Measurements from ENCODE around the gene PKD2L2.
"Not testable (repeated sequence)": the region's sequence is repeated elsewhere in the genome, so short reads cannot be mapped to it uniquely, and the experiment has no call there.

The PKD2L2 gene

DNA sequence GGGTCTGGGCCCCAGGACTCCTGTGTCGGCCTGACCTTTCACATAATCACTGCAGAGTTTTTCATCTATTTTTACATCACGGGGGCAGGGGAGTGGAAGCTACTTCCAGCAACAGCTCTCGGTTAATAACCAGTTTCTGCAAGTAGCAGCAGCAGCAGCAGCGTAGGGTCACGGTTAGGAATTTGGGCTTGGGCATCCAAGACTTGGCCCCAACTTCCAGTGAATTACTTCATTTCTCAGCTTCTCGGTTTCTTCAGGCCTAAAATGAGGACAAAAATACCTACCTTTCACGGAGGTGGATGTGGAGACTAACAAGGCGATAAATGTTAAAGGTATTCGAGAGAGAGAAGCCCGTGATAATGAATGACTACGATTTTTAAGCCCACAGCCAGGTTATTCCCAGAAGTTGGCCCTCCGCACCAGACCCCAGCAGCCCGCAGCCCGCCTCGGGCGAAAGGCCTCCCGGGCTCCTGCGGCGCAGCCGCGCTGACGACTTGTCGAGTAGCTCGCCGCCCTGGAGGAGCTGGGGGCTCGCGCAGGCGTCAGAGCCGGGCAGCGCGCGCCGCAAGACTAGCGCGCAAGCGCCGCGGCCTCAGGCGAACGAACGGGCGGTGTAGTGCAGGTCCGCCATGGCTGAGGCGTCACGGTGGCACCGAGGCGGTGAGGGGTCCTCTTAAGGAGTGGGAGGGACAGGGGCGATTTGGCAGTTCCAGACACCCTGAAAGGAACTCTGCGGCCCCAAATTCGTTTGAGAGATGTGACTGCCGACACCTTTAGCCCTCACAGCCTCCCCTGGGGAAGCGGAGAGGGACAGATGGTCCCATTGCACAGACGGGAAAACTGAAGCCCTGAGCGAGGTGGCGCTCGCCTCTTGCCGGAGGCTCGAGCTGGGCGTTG is at the start of gene PKD2L2:
Gene PKD2L2 (plus strand): TSS at position 595 of the 897 bp plus-strand sequence. CDS start 35 bp downstream, at position 630.
- Histone ChIP-seq H3K4me1 (ENCODE audit: control insufficient read depth in 5 of 5, insufficient read depth in 5 of 5, low read length in 5 of 5) (peaks cover 0 to 20% (median 17%) of the 10 kb centered on the region in 5 donors), H3K9ac (ENCODE audit: low read length in 5 of 5) (peak within 1 kb of the TSS; percentile 68 to 94 (median 77)), H3K27ac (ENCODE audit: low read depth, low read length) (peak within 1 kb of the TSS; percentile 72)

DNA sequence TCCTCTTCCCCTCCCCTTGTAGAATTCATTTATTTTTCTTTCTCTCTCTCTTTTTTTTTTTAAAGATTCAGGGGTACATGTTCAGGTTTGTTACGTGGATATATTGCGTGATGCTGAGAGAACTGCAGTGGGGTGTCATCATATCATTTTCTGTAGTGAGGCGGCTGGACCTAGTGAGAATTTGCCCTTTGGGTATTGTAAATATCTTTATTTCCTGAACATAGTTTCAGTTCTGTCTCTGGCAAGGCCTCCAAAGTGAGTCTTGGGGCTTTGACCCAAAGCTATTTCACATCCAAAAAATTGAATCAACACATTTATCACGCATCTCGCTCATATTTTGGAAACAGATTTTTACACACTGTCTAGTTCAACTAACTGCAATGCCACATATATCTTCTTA is 47.0 kb upstream of the PKD2L2 start:
- no peaks in the 10 kb centered on the region for H3K9me3 ChIP-seq (ENCODE audit: control insufficient read depth in 5 of 5, low read length in 5 of 5)
- H3K4me3 ChIP-seq (ENCODE audit: low read depth in 1 of 5, low read length in 5 of 5): no peak overlapping the region
- H3K4me1 ChIP-seq (ENCODE audit: control insufficient read depth in 5 of 5, insufficient read depth in 5 of 5, low read length in 5 of 5): no peaks in the 10 kb centered on the region
- no peak overlapping the region for H3K9ac ChIP-seq (ENCODE audit: low read length in 5 of 5)
- peaks cover 0 to 4% (median 0%) of the 10 kb centered on the region in 5 donors for H3K36me3 ChIP-seq (ENCODE audit: control insufficient read depth in 5 of 5, insufficient read depth in 5 of 5, low read length in 5 of 5)
- H3K27ac ChIP-seq (ENCODE audit: low read depth, low read length): no peak overlapping the region
- H3K27me3 ChIP-seq (ENCODE audit: control insufficient read depth in 5 of 5, insufficient read depth in 4 of 5, low read length in 5 of 5): no peaks in the 10 kb centered on the region

More for the DNA sequence above, at the start of gene PKD2L2:
- Histone ChIP-seq H3K9me3 (ENCODE audit: control insufficient read depth in 5 of 5, low read length in 5 of 5) (no peaks in the 10 kb centered on the region), H3K27me3 (ENCODE audit: control insufficient read depth in 5 of 5, insufficient read depth in 4 of 5, low read length in 5 of 5) (no peaks in the 10 kb centered on the region), H3K36me3 (ENCODE audit: control insufficient read depth in 5 of 5, insufficient read depth in 5 of 5, low read length in 5 of 5) (no peaks in the 10 kb centered on the region), H3K4me3 (ENCODE audit: low read depth in 1 of 5, low read length in 5 of 5) (peak within 1 kb of the TSS; percentile 71 to 94 (median 85))

DNA sequence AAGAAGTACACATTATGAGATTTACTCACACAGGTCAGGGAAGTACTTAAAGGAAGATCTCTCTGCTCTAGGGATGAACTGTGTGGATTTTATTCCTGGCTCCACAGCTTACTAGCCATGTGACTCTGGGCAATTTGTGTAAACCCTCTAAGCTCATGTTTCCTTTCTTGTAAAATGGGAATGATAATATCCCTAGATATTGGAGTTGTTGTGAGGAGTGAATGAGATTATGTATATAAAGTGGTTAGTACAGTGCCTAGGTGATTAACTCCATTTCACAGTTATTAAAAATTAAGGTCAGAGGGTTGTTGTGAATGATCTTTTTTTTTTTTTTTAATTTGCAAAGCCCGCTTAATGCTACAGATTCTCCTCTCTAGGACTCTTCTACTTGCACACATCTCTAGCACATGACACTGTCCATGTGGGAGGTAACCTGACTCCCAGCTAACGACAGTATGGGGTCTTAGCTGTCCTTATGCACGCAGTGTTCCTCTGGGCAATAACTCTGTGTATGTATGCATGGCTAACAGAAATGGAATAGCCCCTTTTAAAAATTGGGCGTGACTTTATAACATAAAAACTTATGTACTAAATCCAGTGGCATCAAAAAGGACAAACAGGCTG is 45.5 kb upstream of the PKD2L2 start:
- Histone ChIP-seq H3K27ac (ENCODE audit: low read depth, low read length) (no peak overlapping the region), H3K36me3 (ENCODE audit: control insufficient read depth in 5 of 5, insufficient read depth in 5 of 5, low read length in 5 of 5) (peaks cover 0 to 4% (median 0%) of the 10 kb centered on the region in 5 donors), H3K4me1 (ENCODE audit: control insufficient read depth in 5 of 5, insufficient read depth in 5 of 5, low read length in 5 of 5) (no peaks in the 10 kb centered on the region), H3K4me3 (ENCODE audit: low read depth in 1 of 5, low read length in 5 of 5) (no peak overlapping the region), H3K9ac (ENCODE audit: low read length in 5 of 5) (no peak overlapping the region), H3K9me3 (ENCODE audit: control insufficient read depth in 5 of 5, low read length in 5 of 5) (no peaks in the 10 kb centered on the region), H3K27me3 (ENCODE audit: control insufficient read depth in 5 of 5, insufficient read depth in 4 of 5, low read length in 5 of 5) (no peaks in the 10 kb centered on the region)

DNA sequence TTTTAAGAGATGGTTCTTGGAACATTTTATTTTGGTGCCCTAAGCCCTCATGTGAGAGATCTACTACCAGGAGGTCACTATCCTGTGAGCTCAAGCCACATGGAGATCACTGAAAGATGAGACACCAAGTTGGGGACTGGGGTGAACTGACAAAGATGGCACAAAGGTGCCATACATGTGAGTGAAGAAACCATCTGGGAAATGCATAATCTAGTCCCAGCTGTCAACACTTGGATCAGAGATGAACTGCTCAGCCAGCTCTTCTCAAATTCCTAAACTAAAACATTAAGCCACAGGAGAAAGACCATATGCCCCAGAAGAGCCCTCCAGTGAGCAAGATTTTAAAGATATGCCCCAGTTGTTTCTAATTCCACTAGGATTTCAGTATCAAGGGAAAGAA is 43.8 kb upstream of the PKD2L2 start:
- H3K36me3 ChIP-seq (ENCODE audit: control insufficient read depth in 5 of 5, insufficient read depth in 5 of 5, low read length in 5 of 5): peaks cover 0 to 4% (median 0%) of the 10 kb centered on the region in 5 donors
- H3K9ac ChIP-seq (ENCODE audit: low read length in 5 of 5): no peak overlapping the region
- H3K4me3 ChIP-seq (ENCODE audit: low read depth in 1 of 5, low read length in 5 of 5): no peak overlapping the region
- no peaks in the 10 kb centered on the region for H3K27me3 ChIP-seq (ENCODE audit: control insufficient read depth in 5 of 5, insufficient read depth in 4 of 5, low read length in 5 of 5)
- no peaks in the 10 kb centered on the region for H3K4me1 ChIP-seq (ENCODE audit: control insufficient read depth in 5 of 5, insufficient read depth in 5 of 5, low read length in 5 of 5)
- no peak overlapping the region for H3K27ac ChIP-seq (ENCODE audit: low read depth, low read length)
- no peaks in the 10 kb centered on the region for H3K9me3 ChIP-seq (ENCODE audit: control insufficient read depth in 5 of 5, low read length in 5 of 5)

DNA sequence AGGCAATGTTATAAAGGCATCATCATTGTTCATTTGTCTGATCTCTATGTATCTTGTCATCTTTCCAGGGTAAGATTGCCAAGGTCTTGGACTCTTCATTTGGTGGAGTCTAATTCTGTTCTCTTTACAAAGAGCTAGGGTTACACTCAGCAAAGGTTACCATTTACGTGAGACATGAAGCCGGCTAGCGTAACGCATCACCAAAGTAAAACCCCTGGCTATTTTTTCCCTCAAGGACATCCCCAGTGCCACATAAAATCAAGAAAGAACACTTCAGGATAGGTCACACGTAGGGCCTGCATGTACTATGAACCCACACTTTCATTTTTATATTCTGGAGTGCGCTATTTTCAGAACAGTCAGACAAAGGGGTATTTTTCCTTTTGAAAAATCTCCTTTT is 41.6 kb upstream of the PKD2L2 start:
- no peak overlapping the region for H3K4me3 ChIP-seq (ENCODE audit: low read depth in 1 of 5, low read length in 5 of 5)

DNA sequence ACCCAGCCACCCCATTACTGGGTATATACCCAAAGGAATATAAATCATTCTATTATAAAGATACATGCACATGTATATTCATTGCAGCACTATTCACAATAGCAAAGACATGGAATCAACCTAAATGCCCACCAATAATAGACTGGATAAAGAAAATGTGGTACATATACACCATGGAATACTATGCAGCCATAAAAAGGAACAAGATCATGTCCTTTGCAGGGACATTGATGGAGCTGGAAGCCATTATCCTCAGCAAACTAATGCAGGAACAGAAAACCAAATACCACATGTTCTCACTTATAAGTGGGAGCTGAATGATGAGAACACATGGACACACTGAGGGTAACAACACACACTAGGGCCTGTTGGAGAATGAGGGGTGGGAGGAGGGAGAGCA is 36.1 kb upstream of the PKD2L2 start:
- peaks cover 0 to 13% (median 10%) of the 10 kb centered on the region in 5 donors for H3K4me1 ChIP-seq (ENCODE audit: control insufficient read depth in 5 of 5, insufficient read depth in 5 of 5, low read length in 5 of 5)
- not testable (repeated sequence) for H3K4me3 ChIP-seq (ENCODE audit: low read depth in 1 of 5, low read length in 5 of 5); H3K27ac ChIP-seq (ENCODE audit: low read depth, low read length); H3K27me3 ChIP-seq (ENCODE audit: control insufficient read depth in 5 of 5, insufficient read depth in 4 of 5, low read length in 5 of 5); H3K9ac ChIP-seq (ENCODE audit: low read length in 5 of 5); H3K36me3 ChIP-seq (ENCODE audit: control insufficient read depth in 5 of 5, insufficient read depth in 5 of 5, low read length in 5 of 5); H3K9me3 ChIP-seq (ENCODE audit: control insufficient read depth in 5 of 5, low read length in 5 of 5)

More for the DNA sequence above, 41.6 kb upstream of the PKD2L2 start:
- Histone ChIP-seq H3K4me1 (ENCODE audit: control insufficient read depth in 5 of 5, insufficient read depth in 5 of 5, low read length in 5 of 5) (no peaks in the 10 kb centered on the region), H3K9ac (ENCODE audit: low read length in 5 of 5) (no peak overlapping the region), H3K9me3 (ENCODE audit: control insufficient read depth in 5 of 5, low read length in 5 of 5) (no peaks in the 10 kb centered on the region), H3K27ac (ENCODE audit: low read depth, low read length) (no peak overlapping the region), H3K36me3 (ENCODE audit: control insufficient read depth in 5 of 5, insufficient read depth in 5 of 5, low read length in 5 of 5) (peaks cover 0 to 4% (median 2%) of the 10 kb centered on the region in 5 donors), H3K27me3 (ENCODE audit: control insufficient read depth in 5 of 5, insufficient read depth in 4 of 5, low read length in 5 of 5) (no peaks in the 10 kb centered on the region)

DNA sequence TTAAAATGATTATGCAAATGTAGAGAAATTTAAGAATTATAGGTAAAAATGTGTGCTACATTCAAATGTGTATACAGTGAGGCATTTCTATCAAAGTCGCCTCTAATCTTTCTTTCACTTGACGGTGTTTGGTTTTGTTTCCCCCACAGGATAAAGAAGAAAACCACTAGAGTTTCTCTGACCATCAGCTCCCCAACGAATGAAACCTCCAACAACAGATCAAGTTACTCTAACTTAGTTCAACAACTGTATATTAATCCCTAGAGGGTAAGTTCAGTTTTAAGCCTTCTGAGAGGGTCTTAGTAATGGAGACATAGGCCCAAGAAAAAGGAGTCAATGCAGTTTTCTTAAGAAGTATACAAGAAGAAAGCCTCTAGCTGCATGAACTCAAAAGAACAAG is 33.1 kb upstream of the PKD2L2 start:
- Histone ChIP-seq H3K4me1 (ENCODE audit: control insufficient read depth in 5 of 5, insufficient read depth in 5 of 5, low read length in 5 of 5) (peaks cover 0 to 22% (median 19%) of the 10 kb centered on the region in 5 donors), H3K36me3 (ENCODE audit: control insufficient read depth in 5 of 5, insufficient read depth in 5 of 5, low read length in 5 of 5) (peaks cover 0 to 3% (median 0%) of the 10 kb centered on the region in 5 donors), H3K9me3 (ENCODE audit: control insufficient read depth in 5 of 5, low read length in 5 of 5) (no peaks in the 10 kb centered on the region), H3K9ac (ENCODE audit: low read length in 5 of 5) (no peak overlapping the region), H3K27ac (ENCODE audit: low read depth, low read length) (no peak overlapping the region), H3K4me3 (ENCODE audit: low read depth in 1 of 5, low read length in 5 of 5) (no peak overlapping the region), H3K27me3 (ENCODE audit: control insufficient read depth in 5 of 5, insufficient read depth in 4 of 5, low read length in 5 of 5) (no peaks in the 10 kb centered on the region)

DNA sequence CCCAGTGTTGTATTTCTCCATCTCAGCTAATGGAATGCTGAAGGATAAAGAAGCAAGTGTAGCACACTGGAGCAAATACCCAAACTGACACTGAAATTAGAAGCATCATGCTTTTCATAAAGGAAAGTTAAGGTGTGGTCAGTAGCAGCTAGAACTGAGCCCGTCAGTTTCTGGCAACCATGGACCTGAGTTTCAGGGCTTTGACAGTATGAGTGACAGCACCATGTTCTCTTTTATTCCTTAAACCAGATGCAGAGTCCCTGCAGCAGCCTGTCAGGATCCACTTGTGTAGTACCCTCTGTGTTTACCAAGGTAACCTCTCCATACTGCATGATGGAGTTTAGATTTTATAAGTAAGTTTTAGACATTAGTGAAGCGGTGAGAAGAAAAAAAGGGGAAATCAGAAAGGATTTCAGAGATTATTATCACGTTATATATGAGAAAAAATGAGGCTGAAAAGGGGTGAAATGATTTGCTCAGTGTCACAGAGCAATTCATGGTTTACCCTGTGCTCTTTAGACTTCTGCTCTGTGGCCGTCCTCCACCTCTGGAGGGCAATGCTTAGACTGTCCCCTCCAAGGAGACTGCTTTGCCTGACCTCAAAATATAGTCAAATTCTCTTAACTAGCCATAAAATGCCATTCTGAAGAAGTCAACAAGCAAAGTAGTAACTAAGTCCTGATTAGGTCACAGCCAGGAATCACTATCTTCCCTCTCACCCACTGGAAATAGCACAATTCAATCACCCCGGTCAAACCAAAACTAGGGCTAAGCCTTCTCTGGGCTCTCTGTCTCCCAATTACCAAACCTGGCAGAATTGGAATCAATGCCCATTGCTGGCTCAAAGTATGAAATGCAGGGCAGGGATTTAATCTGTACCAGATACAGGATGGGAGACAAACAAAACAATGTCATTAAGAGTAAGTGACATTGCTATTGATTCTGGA is 32.1 kb upstream of the PKD2L2 start:
- Histone ChIP-seq H3K9ac (ENCODE audit: low read length in 5 of 5) (peak overlapping the region in 2 of 5 donors; percentile 34 to 60), H3K9me3 (ENCODE audit: control insufficient read depth in 5 of 5, low read length in 5 of 5) (no peaks in the 10 kb centered on the region), H3K4me1 (ENCODE audit: control insufficient read depth in 5 of 5, insufficient read depth in 5 of 5, low read length in 5 of 5) (peaks cover 0 to 22% (median 19%) of the 10 kb centered on the region in 5 donors), H3K27ac (ENCODE audit: low read depth, low read length) (no peak overlapping the region), H3K27me3 (ENCODE audit: control insufficient read depth in 5 of 5, insufficient read depth in 4 of 5, low read length in 5 of 5) (no peaks in the 10 kb centered on the region), H3K36me3 (ENCODE audit: control insufficient read depth in 5 of 5, insufficient read depth in 5 of 5, low read length in 5 of 5) (peaks cover 0 to 3% (median 0%) of the 10 kb centered on the region in 5 donors), H3K4me3 (ENCODE audit: low read depth in 1 of 5, low read length in 5 of 5) (peak overlapping the region in 4 of 5 donors; percentile 4 to 44 (median 20))

DNA sequence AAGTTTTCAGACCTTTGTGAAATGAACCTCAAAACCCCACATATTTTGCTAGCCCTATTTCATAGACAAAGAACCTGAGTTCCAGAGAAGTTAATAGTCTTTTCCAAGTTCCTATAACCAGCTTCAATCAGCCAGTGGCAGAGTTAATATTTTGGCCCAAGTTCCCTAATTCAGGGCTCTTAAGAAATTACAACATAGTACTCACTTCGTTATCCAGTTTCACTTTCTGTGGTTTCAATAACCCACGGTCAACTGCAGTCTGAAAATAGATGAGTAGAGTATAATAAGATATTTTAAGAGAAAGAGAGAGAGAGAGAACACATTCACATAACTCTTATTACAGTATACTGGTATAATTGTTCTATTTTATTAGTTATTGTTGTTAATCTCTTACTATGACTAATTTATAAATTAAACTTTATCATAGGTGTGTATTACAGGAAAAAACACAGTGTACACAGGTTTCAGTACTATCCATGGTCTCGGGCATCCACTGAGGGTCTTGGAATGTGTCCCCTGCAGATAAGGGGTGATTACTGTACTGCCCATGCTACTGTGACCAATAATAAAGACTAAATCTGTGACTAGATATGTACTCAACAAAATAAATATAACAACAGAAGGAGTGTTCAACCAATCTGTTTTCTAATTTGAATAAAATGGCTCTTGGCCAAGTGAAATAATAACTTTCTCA is 30.9 kb upstream of the PKD2L2 start:
- no peaks in the 10 kb centered on the region for H3K9me3 ChIP-seq (ENCODE audit: control insufficient read depth in 5 of 5, low read length in 5 of 5)
- peak overlapping the region; percentile 10 for H3K27ac ChIP-seq (ENCODE audit: low read depth, low read length)
- no peaks in the 10 kb centered on the region for H3K36me3 ChIP-seq (ENCODE audit: control insufficient read depth in 5 of 5, insufficient read depth in 5 of 5, low read length in 5 of 5)
- H3K4me1 ChIP-seq (ENCODE audit: control insufficient read depth in 5 of 5, insufficient read depth in 5 of 5, low read length in 5 of 5): peaks cover 0 to 22% (median 19%) of the 10 kb centered on the region in 5 donors
- peak overlapping the region in 4 of 5 donors; percentile 34 to 60 (median 50) for H3K9ac ChIP-seq (ENCODE audit: low read length in 5 of 5)
- H3K4me3 ChIP-seq (ENCODE audit: low read depth in 1 of 5, low read length in 5 of 5): peak overlapping the region in 3 of 5 donors; percentile 9 to 44 (median 30)
- H3K27me3 ChIP-seq (ENCODE audit: control insufficient read depth in 5 of 5, insufficient read depth in 4 of 5, low read length in 5 of 5): no peaks in the 10 kb centered on the region

Measured in subcutaneous abdominal adipose tissue (tissue), 5 donors.